GM19035 (cell line): Measurements from ENCODE around the gene RNF150.

Source experiments
- ATAC-seq: cut with Tn5 transposase; IDR thresholded peaks from one replicate; pipeline ENCODE4 v1.9.1; 2021; ENCODE audit not compliant: unreplicated experiment

The RNF150 gene

GRCh38 chr4:140989944-140990343 lies 143.3 kb downstream of the RNF150 start:
- no peak for ATAC-seq

- ATAC-seq = no peak
Observed at GRCh38 chr4:140986045-140986444, 147.2 kb downstream of the RNF150 start.

DNA sequence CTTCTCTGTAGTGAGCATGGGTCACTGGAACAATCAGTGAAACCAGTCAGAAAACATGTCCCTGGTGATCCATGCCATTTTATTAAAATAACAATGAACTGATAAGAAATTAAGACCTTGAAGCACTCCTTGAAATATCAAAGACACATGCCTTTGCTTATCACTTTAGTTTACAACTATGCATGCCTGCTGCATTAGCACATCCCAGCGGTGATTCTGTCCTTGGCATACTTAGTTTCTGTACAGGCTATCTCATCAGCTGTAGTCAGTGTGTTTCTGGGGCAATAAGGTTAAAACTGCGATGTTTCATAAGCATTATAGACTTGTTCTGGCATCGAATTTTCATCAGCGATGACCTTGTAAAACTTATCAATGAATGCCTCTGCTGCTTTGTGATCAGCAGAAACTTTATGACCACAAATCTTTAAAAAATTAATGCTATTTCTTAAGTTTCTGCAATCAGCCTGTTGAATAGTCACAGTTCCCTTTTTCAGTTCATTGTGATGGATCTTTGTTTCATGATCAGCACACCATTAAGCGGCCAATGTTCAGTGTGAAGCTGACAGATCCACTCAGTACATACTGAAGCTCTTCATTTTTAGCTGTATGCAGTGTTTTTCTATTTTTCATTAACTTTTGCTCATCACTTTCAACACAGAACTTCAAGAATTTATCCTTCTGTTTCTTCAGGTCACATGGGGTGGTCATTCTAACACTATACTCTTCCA lies 150.5 kb downstream of the RNF150 start:
- no peak for ATAC-seq

GRCh38 chr4:140980426-140981200 lies 152.7 kb downstream of the RNF150 start:
- ATAC-seq = no peak

GRCh38 chr4:140976768-140977167 lies 156.5 kb downstream of the RNF150 start:
- no peak for ATAC-seq

DNA sequence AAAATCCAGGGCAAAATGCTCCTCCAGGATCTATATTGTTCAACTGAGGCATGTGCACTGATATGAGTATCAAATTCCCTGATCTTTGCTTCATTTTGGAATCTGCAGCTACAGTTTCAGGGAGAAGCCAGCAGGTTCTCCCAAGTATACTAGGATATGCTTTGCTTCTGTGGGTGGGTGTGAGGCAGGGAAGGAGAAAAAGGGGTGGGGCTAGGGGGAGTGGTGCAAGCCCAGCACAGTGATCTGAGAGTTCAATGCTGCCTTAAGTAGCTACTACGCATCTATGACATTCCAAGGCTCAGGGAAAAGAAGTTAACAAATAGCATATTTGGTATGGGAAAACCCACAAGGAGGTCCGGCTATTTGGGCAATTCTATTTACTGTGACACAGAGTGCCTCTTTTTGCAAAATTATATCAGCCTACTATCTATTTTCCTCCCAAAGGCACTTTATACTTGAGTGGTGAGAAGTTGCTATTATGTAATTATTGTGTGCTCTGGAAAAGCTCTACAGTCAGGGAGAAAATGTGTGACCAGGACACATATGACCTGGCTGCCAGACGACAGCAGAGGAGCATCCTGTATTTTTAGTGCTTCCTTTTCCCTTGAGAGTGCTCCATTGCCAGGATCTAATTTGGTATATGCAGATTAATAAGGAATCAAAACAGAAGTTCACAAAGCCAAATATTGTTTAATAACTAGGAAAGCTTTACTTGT lies 162.0 kb downstream of the RNF150 start:
- ATAC-seq = no peak

DNA sequence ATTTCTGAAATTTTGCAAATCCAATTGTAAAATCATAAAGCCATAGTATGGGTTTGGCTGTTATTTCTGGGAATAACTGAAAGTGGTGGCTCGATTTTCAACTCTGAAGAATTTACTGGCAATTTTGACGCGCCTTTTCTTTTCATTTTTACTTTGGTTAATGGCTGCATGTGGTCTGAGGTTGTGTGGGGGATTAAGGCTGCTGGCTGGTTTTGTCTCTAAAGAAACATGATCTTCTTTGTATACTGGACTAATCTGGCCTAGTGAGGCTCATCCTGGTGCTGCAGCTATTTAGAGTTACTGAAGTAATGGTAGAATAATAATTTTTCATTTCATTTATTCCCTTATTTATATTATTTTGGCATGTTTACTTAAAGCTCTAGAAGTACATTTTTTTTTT lies 164.0 kb downstream of the RNF150 start:
- no peak for ATAC-seq

DNA sequence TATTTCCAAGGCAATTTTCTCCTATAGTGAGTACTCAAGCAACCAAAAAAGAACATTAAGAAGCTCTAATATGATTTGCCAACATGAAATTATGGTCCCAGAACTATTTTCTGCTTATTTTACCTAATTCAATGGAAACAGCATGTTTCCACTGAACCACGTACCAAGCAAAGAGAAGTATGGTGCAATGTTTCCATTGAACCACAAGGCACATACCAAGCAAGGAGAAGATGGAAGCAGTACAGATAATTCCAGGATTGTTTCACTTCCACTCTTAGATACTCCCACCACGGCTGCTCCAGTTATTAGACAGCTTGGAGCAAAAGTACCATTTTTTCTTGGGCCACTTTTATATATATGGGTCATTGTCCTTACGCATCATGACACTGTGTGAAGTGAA lies 164.9 kb downstream of the RNF150 start:
- ATAC-seq = no peak

DNA sequence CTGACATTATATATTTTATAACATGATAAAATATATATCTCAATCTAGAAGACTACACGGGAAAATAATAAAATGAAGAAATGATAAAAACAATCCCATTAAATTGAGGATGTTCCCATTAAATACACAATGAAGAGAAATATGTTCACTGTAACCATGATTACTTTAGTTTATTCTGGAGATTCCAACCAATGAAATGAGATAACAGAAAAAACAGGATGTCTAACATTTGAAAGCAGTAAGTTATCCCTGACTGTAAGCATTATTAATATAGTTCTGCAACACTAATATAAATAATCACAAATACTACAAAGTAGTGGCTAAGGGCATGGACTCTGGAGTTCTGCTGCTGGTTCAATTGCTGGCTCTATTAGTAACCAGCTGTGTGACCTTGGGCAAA lies 169.4 kb downstream of the RNF150 start:
- ATAC-seq = no peak

- no peak for ATAC-seq
Observed at GRCh38 chr4:140955641-140956040, 177.6 kb downstream of the RNF150 start.

DNA sequence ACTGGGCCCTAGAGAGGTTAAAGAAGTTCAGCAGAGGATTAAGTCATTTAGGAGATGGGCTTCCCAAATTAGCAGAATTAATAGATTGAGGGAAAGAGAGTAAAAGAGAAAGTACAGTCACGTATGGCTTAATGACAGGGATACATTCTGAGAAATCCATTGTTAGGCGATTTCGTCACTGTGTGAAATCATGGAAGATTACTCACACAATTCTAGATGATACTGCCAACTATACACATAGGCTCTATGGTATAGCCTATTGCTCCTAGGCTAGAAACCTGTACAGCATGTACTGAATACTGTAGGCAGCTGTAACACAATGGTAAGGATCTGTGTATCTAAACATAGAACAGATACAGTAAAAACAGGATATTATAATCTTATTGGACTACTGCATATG lies 180.6 kb downstream of the RNF150 start:
- ATAC-seq = no peak

DNA sequence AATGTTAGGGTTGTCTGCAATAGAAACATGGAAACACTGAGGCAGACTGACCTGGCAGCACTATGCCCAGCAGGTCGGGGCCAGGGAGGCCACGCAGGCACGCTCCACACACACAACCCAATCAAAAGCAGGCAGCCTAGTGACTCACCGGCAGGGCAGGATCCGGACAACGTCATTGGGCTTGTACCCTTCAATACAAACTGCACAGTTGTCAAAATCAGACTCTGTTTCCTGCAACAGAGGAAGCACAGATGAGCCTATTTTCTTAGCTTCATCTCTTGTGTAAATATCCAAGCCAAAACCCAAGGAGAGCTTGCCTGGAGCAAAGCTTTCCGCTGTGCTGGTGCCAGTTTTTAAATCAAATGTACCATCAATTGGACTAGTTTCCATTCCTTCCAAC lies 185.8 kb downstream of the RNF150 start:
- no peak for ATAC-seq

GRCh38 chr4:140945106-140945505 lies 188.2 kb downstream of the RNF150 start:
- ATAC-seq = no peak

DNA sequence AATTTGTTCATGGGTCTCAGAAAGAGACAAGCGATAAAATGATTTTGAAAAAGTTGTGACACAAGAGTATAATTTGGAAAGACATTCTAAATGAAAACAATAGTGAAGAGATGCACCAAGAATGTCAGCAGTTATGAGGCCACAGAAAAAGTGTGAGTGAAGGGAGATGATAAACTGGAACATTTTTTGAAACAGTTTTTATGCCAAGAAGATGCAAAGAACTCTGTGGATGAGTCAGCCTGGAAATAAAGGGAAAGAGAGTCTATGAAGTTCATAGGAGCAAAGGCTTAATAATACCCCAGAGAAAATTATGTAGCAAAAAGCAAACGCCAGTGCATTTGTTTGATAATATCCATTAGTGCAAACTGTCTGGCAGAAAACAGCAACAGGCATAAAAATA lies 188.7 kb downstream of the RNF150 start:
- ATAC-seq = no peak

GRCh38 chr4:140944199-140944515 lies 189.1 kb downstream of the RNF150 start:
- ATAC-seq = no peak

- ATAC-seq = no peak
Observed at GRCh38 chr4:140943486-140944198, 189.6 kb downstream of the RNF150 start.

DNA sequence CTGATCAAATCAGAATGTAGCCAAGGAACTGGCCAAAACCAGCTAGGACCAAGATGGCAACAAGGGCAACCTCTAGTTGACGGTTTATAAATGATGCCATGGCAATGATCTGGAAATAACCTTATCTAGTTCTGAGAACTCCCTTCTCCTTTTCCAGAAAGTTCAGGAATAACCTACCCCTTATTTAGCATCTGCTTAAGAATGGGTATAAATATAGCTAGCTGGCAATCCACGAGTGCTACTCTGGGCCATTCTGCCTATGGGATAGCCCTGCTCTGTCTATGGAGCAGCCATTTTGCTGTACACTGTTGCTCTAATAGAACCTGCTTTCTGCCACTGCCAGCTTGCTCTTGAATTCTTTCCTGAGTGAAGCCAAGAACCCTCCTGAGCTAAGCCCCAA lies 192.7 kb downstream of the RNF150 start:
- ATAC-seq = no peak

DNA sequence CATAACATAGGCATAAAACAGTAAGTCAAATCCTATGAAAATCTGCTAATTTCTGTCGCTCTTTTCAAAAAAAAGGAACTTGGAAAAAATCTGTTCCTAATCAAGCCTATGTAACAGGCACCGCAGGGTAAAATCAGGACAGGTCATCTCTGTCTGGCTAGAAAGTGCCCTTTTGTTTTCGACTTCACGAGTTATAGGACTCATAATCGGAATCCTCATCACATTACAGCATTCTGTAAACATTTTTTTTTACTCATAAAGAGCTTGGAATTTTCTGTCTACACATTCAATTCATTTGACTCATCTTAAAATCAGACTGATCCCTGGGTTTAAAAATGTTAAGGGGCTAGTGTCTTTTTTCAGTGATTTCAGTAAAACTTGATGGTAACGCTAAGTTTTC lies 195.4 kb downstream of the RNF150 start:
- no peak for ATAC-seq

GRCh38 chr4:140935254-140935653 lies 198.0 kb downstream of the RNF150 start:
- no peak for ATAC-seq

GRCh38 chr4:140932501-140933045 lies 200.7 kb downstream of the RNF150 start:
- no peak for ATAC-seq

- ATAC-seq = no peak
Observed at GRCh38 chr4:140931911-140932310, 201.4 kb downstream of the RNF150 start.
